ENCODE measurements around the gene PRKAR2A. TPM values are rescaled to one million over a fixed set of nuclear protein-coding genes. Genes with fewer than 3 reads are reported as not detected.

Gene PRKAR2A
- total RNA-seq, 6 experiments from 2014 or later: 21.9 to 31.1 (median 27.2) TPM

DNA sequence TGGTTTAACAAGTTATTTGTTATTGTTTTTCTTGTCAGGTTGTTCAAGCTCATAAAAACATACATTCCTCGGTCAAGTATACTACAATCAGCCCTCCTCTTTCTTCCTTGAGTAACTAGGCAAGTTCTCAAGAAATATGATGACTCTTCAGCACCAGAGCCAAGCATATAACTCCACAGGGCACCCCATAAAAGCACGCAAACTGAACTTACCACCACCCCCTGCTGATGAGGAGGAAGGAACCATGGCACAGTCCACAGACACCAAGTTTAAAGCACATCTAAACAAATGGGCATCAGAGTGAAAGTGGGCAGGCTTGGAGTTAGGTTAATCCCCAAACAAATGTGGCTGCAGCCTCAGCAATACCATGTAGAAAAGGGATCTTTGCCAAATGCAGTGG, 135.9 kb downstream of the PRKAR2A start:
- Histone ChIP-seq H3K27me3 (no peaks in the 10 kb centered on the region), H3K36me3 (peaks cover 0 to 20% (median 6%) of the 10 kb centered on the region in 4 donors), H3K4me1 (peaks cover 0 to 23% (median 3%) of the 10 kb centered on the region in 4 donors), H3K4me3 (no peak overlapping the region), H3K27ac (no peak overlapping the region), H3K9me3 (no peaks in the 10 kb centered on the region)
- DNase-seq (no peak), ATAC-seq (no peak)
- intact Hi-C loops (cut with DNase I): no loop called here
- TF ChIP-seq, protein P1, sequence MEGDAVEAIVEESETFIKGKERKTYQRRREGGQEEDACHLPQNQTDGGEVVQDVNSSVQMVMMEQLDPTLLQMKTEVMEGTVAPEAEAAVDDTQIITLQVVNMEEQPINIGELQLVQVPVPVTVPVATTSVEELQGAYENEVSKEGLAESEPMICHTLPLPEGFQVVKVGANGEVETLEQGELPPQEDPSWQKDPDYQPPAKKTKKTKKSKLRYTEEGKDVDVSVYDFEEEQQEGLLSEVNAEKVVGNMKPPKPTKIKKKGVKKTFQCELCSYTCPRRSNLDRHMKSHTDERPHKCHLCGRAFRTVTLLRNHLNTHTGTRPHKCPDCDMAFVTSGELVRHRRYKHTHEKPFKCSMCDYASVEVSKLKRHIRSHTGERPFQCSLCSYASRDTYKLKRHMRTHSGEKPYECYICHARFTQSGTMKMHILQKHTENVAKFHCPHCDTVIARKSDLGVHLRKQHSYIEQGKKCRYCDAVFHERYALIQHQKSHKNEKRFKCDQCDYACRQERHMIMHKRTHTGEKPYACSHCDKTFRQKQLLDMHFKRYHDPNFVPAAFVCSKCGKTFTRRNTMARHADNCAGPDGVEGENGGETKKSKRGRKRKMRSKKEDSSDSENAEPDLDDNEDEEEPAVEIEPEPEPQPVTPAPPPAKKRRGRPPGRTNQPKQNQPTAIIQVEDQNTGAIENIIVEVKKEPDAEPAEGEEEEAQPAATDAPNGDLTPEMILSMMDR (IDR thresholded peaks at IDR 0.05): no peak
- TF ChIP-seq POLR2A (IDR thresholded peaks at IDR 0.05): no peak
- 83% methylated on average over 2 of the region's 2 CpGs for WGBS (ENCODE audit: insufficient coverage, low coverage, low lambda C conversion rate, missing lambda C conversion rate)

DNA sequence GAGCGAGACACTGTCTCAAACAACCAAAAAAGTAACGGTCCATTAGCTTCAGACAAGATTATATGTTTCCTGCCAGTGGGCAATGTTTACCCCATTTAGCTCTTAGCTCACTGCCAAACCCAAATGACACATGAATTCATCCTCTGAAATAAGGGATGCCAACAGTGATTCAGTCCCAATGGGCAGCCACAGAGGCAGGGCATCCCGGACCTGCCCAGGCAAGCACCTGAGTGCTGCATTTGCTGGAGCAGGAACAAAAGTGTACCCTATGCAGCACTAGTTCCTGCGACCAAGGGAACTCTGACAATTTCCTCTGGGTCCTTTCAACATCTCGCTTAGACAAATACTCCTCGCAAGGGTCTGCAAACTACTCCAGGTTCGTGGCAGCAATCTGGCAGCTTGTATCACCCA, 138.6 kb downstream of the PRKAR2A start:
- ATAC-seq (no peak), DNase-seq (no peak)
- H3K9me3 ChIP-seq: no peaks in the 10 kb centered on the region
- no peak overlapping the region for H3K4me3 ChIP-seq
- H3K36me3 ChIP-seq: peaks cover 0 to 20% (median 9%) of the 10 kb centered on the region in 4 donors
- intact Hi-C loops (cut with DNase I): no loop called here
- no peak overlapping the region for H3K27ac ChIP-seq
- TF ChIP-seq, protein P1 (IDR thresholded peaks at IDR 0.05): no peak
- TF ChIP-seq POLR2A (IDR thresholded peaks at IDR 0.05): no peak
- H3K27me3 ChIP-seq: no peaks in the 10 kb centered on the region
- WGBS (ENCODE audit: insufficient coverage, low coverage, low lambda C conversion rate, missing lambda C conversion rate): 61% methylated on average over 3 of the region's 7 CpGs
- peaks cover 0 to 5% (median 2%) of the 10 kb centered on the region in 4 donors for H3K4me1 ChIP-seq

DNA sequence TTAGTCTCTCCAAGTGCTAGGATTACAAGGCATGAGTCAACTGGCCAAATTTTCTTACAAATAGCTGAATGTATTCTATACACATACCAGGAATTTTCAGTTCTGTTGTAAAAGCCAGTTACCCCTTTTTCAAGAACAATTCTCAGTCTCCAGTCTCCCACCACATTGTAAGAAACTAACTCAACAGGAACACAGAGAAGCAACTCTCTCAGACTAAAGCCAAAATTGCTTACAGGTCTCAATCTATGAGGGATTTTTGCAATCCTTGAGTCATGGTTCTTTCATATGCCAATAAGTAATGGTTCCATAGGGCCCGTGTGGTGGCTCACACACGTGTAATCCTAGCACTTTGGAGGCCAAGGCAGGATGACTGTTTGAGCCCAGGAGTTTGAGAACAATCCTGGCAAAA, 139.2 kb downstream of the PRKAR2A start:
- Histone ChIP-seq H3K36me3 (peaks cover 0 to 20% (median 9%) of the 10 kb centered on the region in 4 donors), H3K27ac (no peak overlapping the region), H3K4me3 (no peak overlapping the region), H3K9me3 (no peaks in the 10 kb centered on the region), H3K4me1 (peaks cover 0 to 8% (median 2%) of the 10 kb centered on the region in 4 donors), H3K27me3 (no peaks in the 10 kb centered on the region)
- intact Hi-C loops (cut with DNase I): no loop called here
- 76% methylated on average over 2 of the region's 2 CpGs for WGBS (ENCODE audit: insufficient coverage, low coverage, low lambda C conversion rate, missing lambda C conversion rate)
- no peak for DNase-seq
- TF ChIP-seq, protein P1 (IDR thresholded peaks at IDR 0.05): no peak
- no peak for TF ChIP-seq POLR2A (IDR thresholded peaks at IDR 0.05)
- ATAC-seq: no peak

DNA sequence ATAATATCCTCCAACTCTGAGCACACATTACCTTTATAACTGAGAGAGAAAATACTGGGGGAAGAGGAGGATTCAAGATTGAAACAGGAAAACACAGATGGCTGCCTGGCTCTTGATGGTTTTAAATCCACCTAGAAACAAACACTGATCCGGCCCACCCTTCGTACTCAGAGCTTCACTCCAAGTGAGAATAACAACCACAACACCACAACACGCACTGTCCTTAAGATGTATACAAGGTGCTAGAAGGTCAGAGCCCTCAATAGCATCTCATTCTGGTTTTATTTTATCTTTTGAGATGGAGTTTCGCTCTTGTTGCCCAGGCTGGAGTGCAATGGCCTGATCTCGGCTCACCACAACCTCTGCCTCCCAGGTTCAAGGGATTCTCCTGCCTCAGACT, 140.5 kb downstream of the PRKAR2A start:
- Histone ChIP-seq H3K36me3 (peaks cover 0 to 17% (median 6%) of the 10 kb centered on the region in 4 donors), H3K27ac (no peak overlapping the region), H3K9me3 (no peaks in the 10 kb centered on the region), H3K27me3 (no peaks in the 10 kb centered on the region), H3K4me1 (peaks cover 0 to 5% (median 0%) of the 10 kb centered on the region in 4 donors), H3K4me3 (no peak overlapping the region)
- WGBS (ENCODE audit: insufficient coverage, low coverage, low lambda C conversion rate, missing lambda C conversion rate): 82% methylated on average over 5 of the region's 5 CpGs
- intact Hi-C loops (cut with DNase I): no loop called here
- TF ChIP-seq POLR2A (IDR thresholded peaks at IDR 0.05): no peak
- TF ChIP-seq, protein P1 (IDR thresholded peaks at IDR 0.05): no peak
- DNase-seq (no peak), ATAC-seq (no peak)
